ENCODE measurements around the gene CCL7. TPM values are rescaled to one million over a fixed set of nuclear protein-coding genes. Genes with fewer than 3 reads are reported as not detected.

CCL7 gene
- total RNA-seq (1 to 10 TPM in 1 of 2 donors, under 1 TPM in 1; 0.96 to 3.7 TPM), polyA plus RNA-seq (ENCODE audit: insufficient read length in 6 of 6) (not detected)
- long read RNA-seq, donor 1, result 0 reads
- long read RNA-seq, donor 2, result 0 reads
- long read RNA-seq, donor 3, result 0 reads
- long read RNA-seq, donor 4, partial matches to known transcripts, result 0 of 1 reads
- long read RNA-seq, donor 4, other reads (novel, unspliced or antisense), result 0 of 1 reads
- long read RNA-seq, donor 5, result 0 reads
- long read RNA-seq, donor 6, result 0 reads
- long read RNA-seq, donor 7, result 0 reads
- long read RNA-seq, donor 8, result 0 reads
- long read RNA-seq, donor 9, result 0 reads
- long read RNA-seq, donor 10, partial matches to known transcripts, result 0 of 4 reads
- long read RNA-seq, donor 10, other reads (novel, unspliced or antisense), result 0 of 4 reads
- long read RNA-seq, donor 11, result 0 reads
- long read RNA-seq, donor 12, result 0 reads

- peaks cover 0 to 4% of the 10 kb centered on the region in 2 donors for H3K4me1 ChIP-seq
- no peaks in the 10 kb centered on the region for H3K9me3 ChIP-seq
- no peak within 1 kb of the TSS for H3K4me3 ChIP-seq
- H3K36me3 ChIP-seq, result no peaks in the 10 kb centered on the region
- TF ChIP-seq CTCF (IDR thresholded peaks at IDR 0.05), result no peak
- ATAC-seq (peak; percentile 21), DNase-seq (no peak)
- no peaks in the 10 kb centered on the region for H3K27me3 ChIP-seq
- H3K27ac ChIP-seq, result no peak within 1 kb of the TSS
- intact Hi-C loops (cut with DNase I), result no loop called here
Observed at GRCh38 chr17:34269969-34270368, at the start of gene CCL7. TSS of gene CCL7 (plus strand) at chr17:34270221. CDS start at chr17:34270291, 70 bp downstream.

GRCh38 chr17:34220752-34221395, 49.1 kb upstream of the CCL7 start:
- TF ChIP-seq CTCF (IDR thresholded peaks at IDR 0.05), result no peak
- peaks cover 6 to 53% of the 10 kb centered on the region in 2 donors for H3K4me1 ChIP-seq
- DNase-seq (no peak), ATAC-seq (peak; percentile 79)
- no peaks in the 10 kb centered on the region for H3K27me3 ChIP-seq
- H3K27ac ChIP-seq, result peak overlapping the region; percentile 43 to 65
- H3K9me3 ChIP-seq, result no peaks in the 10 kb centered on the region
- no peaks in the 10 kb centered on the region for H3K36me3 ChIP-seq
- no peak overlapping the region for H3K4me3 ChIP-seq
- intact Hi-C loops (cut with DNase I), result no loop called here

GRCh38 chr17:34221411-34221810, 48.6 kb upstream of the CCL7 start:
- ATAC-seq (no peak), DNase-seq (no peak)
- Histone ChIP-seq H3K36me3 (no peaks in the 10 kb centered on the region), H3K27ac (peak overlapping the region in 1 of 2 donors; percentile 65), H3K27me3 (no peaks in the 10 kb centered on the region), H3K9me3 (no peaks in the 10 kb centered on the region), H3K4me3 (no peak overlapping the region), H3K4me1 (peaks cover 6 to 53% of the 10 kb centered on the region in 2 donors)
- intact Hi-C loops (cut with DNase I), result no loop called here
- TF ChIP-seq CTCF (IDR thresholded peaks at IDR 0.05), result no peak

- ATAC-seq (no peak), DNase-seq (no peak)
- no peaks in the 10 kb centered on the region for H3K36me3 ChIP-seq
- TF ChIP-seq CTCF (IDR thresholded peaks at IDR 0.05), result no peak
- no peaks in the 10 kb centered on the region for H3K27me3 ChIP-seq
- peaks cover 6 to 52% of the 10 kb centered on the region in 2 donors for H3K4me1 ChIP-seq
- no peak overlapping the region for H3K4me3 ChIP-seq
- H3K9me3 ChIP-seq, result no peaks in the 10 kb centered on the region
- intact Hi-C loops (cut with DNase I), result no loop called here
- H3K27ac ChIP-seq, result no peak overlapping the region
Observed at GRCh38 chr17:34222722-34223497, 47.1 kb upstream of the CCL7 start.
